HG03457 (cell line): Measurements from ENCODE around the gene KRT20.
"Not testable (repeated sequence)": the region's sequence is repeated elsewhere in the genome, so short reads cannot be mapped to it uniquely, and the experiment has no call there.

Experiments used
- ATAC-seq: cut with Tn5 transposase; IDR thresholded peaks from one replicate; pipeline ENCODE4 v1.9.1; 2021; ENCODE audit warnings: moderate number of reproducible peaks; ENCODE audit not compliant: unreplicated experiment

KRT20 gene

GRCh38 chr17:40884708-40885512 is at the start of gene KRT20:
TSS of gene KRT20 (minus strand) at chr17:40885242. CDS start at chr17:40885185, 57 bp downstream.
- no peak for ATAC-seq

GRCh38 chr17:40932608-40933007 is 47.6 kb upstream of the KRT20 start:
- ATAC-seq, result no peak

- no peak for ATAC-seq
Measured at GRCh38 chr17:40931311-40931710, 46.3 kb upstream of the KRT20 start.

- ATAC-seq, result no peak
Measured at GRCh38 chr17:40926341-40926740, 41.3 kb upstream of the KRT20 start.

- ATAC-seq, result no peak
Measured at GRCh38 chr17:40922239-40922638, 37.2 kb upstream of the KRT20 start.

GRCh38 chr17:40921026-40921425 is 36.0 kb upstream of the KRT20 start:
- ATAC-seq, result no peak

GRCh38 chr17:40917116-40917515 is 32.1 kb upstream of the KRT20 start:
- ATAC-seq, result not testable (repeated sequence)

- no peak for ATAC-seq
Measured at GRCh38 chr17:40916366-40916765, 31.3 kb upstream of the KRT20 start.

- no peak for ATAC-seq
Measured at GRCh38 chr17:40915721-40916256, 30.7 kb upstream of the KRT20 start.

- ATAC-seq, result no peak
Measured at GRCh38 chr17:40915199-40915661, 30.2 kb upstream of the KRT20 start.

- ATAC-seq, result no peak
Measured at GRCh38 chr17:40914075-40914855, 29.2 kb upstream of the KRT20 start.

- no peak for ATAC-seq
Measured at GRCh38 chr17:40912486-40913210, 27.6 kb upstream of the KRT20 start.

GRCh38 chr17:40910441-40910841 is 25.4 kb upstream of the KRT20 start:
- no peak for ATAC-seq

GRCh38 chr17:40909755-40910154 is 24.7 kb upstream of the KRT20 start:
- ATAC-seq, result no peak

GRCh38 chr17:40909351-40909750 is 24.3 kb upstream of the KRT20 start:
- no peak for ATAC-seq

GRCh38 chr17:40906613-40907012 is 21.6 kb upstream of the KRT20 start:
- no peak for ATAC-seq

- ATAC-seq, result no peak
Measured at GRCh38 chr17:40905370-40905769, 20.3 kb upstream of the KRT20 start.

GRCh38 chr17:40903129-40903847 is 18.2 kb upstream of the KRT20 start:
- ATAC-seq, result no peak

GRCh38 chr17:40902498-40902897 is 17.5 kb upstream of the KRT20 start:
- no peak for ATAC-seq

GRCh38 chr17:40901981-40902474 is 17.0 kb upstream of the KRT20 start:
- ATAC-seq, result no peak
